HG02623 (cell line): Measurements from ENCODE around the gene SPEF1.

Experiments used
- ATAC-seq: cut with Tn5 transposase; IDR thresholded peaks from one replicate; pipeline ENCODE4 v1.9.1; 2021; ENCODE audit warnings: moderate library complexity; ENCODE audit not compliant: unreplicated experiment

SPEF1 gene

GRCh38 chr20:3751305-3751674 lies 30.0 kb downstream of the SPEF1 start:
- no peak for ATAC-seq

GRCh38 chr20:3749689-3750531 lies 31.3 kb downstream of the SPEF1 start:
- ATAC-seq, result no peak

- ATAC-seq, result no peak
Observed at GRCh38 chr20:3749087-3749688, 32.1 kb downstream of the SPEF1 start.

- no peak for ATAC-seq
Observed at GRCh38 chr20:3748073-3748472, 33.2 kb downstream of the SPEF1 start.

- ATAC-seq, result no peak
Observed at GRCh38 chr20:3747471-3747870, 33.8 kb downstream of the SPEF1 start.

- ATAC-seq, result no peak
Observed at GRCh38 chr20:3745686-3746173, 35.5 kb downstream of the SPEF1 start.

GRCh38 chr20:3744806-3745685 lies 36.2 kb downstream of the SPEF1 start:
- ATAC-seq, result no peak

GRCh38 chr20:3744037-3744436 lies 37.2 kb downstream of the SPEF1 start:
- ATAC-seq, result no peak

- no peak for ATAC-seq
Observed at GRCh38 chr20:3743251-3743650, 38.0 kb downstream of the SPEF1 start.

- no peak for ATAC-seq
Observed at GRCh38 chr20:3741836-3742458, 39.3 kb downstream of the SPEF1 start.

GRCh38 chr20:3740615-3741301 lies 40.5 kb downstream of the SPEF1 start:
- no peak for ATAC-seq

GRCh38 chr20:3739926-3740451 lies 41.3 kb downstream of the SPEF1 start:
- no peak for ATAC-seq

GRCh38 chr20:3739054-3739925 lies 42.0 kb downstream of the SPEF1 start:
- ATAC-seq, result no peak

- no peak for ATAC-seq
Observed at GRCh38 chr20:3738111-3739053, 42.9 kb downstream of the SPEF1 start.

- no peak for ATAC-seq
Observed at GRCh38 chr20:3735768-3736167, 45.5 kb downstream of the SPEF1 start.

GRCh38 chr20:3734111-3734843 lies 47.0 kb downstream of the SPEF1 start:
- ATAC-seq, result no peak
